Astrocyte of the cerebellum (primary cell): ENCODE measurements around the gene CCDC137.

Experiments used
- DNase-seq: peaks from one replicate; pipeline ENCODE4 v3.0.0-alpha.2; 2011; ENCODE audit warnings: low read depth
- H3K4me3 ChIP-seq: 2 replicates; pipeline ENCODE4 v1.5.1; 2011; ENCODE audit warnings: mild to moderate bottlenecking, low read depth, low read length, moderate library complexity
- in situ Hi-C: cut with HindIII; loops from 2 replicates; pipeline ENCODE4 v1.10.0; 2017; ENCODE audit warnings: low sequenced_read_pairs
- TF ChIP-seq, protein P1 (sequence below): IDR thresholded peaks from 2 replicates; pipeline ENCODE4 v1.5.1; 2012; ENCODE audit warnings: low read length, low read depth, moderate library complexity, mild to moderate bottlenecking; ENCODE audit errors: missing control alignments

The CCDC137 gene

DNA sequence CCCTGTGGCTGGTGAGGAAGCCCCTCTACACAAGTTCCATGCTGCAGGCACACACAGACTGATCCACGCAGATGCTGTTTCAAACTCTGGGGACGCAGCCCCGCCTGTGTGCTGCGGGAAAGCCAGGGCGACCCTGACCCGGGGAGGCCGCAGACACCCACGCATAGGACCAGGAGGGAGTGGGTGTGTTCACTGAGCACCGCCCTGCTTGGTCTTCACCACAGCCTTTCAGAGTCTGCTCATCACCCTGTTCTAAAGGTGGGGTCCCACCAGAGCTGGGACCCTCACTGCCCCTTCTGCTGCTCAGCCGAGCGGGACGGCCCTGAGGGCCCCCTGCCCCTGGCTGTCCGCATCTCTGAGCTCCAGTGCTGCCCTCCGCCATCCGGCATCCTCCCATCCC lies 22.0 kb upstream of the CCDC137 start:
- TF ChIP-seq, protein P1, sequence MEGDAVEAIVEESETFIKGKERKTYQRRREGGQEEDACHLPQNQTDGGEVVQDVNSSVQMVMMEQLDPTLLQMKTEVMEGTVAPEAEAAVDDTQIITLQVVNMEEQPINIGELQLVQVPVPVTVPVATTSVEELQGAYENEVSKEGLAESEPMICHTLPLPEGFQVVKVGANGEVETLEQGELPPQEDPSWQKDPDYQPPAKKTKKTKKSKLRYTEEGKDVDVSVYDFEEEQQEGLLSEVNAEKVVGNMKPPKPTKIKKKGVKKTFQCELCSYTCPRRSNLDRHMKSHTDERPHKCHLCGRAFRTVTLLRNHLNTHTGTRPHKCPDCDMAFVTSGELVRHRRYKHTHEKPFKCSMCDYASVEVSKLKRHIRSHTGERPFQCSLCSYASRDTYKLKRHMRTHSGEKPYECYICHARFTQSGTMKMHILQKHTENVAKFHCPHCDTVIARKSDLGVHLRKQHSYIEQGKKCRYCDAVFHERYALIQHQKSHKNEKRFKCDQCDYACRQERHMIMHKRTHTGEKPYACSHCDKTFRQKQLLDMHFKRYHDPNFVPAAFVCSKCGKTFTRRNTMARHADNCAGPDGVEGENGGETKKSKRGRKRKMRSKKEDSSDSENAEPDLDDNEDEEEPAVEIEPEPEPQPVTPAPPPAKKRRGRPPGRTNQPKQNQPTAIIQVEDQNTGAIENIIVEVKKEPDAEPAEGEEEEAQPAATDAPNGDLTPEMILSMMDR, result no peak
- no peak overlapping the region for H3K4me3 ChIP-seq
- in situ Hi-C loops, result no loop called here
- no peak for DNase-seq

GRCh38 chr17:81644976-81645952 lies 21.3 kb upstream of the CCDC137 start:
- TF ChIP-seq, protein P1, result no peak
- in situ Hi-C loops, result no loop called here
- H3K4me3 ChIP-seq, result no peak overlapping the region
- DNase-seq, result no peak

- in situ Hi-C loops, result no loop called here
- no peak for DNase-seq
- no peak overlapping the region for H3K4me3 ChIP-seq
- TF ChIP-seq, protein P1, result no peak
Observed at GRCh38 chr17:81646869-81647600, 19.5 kb upstream of the CCDC137 start.

DNA sequence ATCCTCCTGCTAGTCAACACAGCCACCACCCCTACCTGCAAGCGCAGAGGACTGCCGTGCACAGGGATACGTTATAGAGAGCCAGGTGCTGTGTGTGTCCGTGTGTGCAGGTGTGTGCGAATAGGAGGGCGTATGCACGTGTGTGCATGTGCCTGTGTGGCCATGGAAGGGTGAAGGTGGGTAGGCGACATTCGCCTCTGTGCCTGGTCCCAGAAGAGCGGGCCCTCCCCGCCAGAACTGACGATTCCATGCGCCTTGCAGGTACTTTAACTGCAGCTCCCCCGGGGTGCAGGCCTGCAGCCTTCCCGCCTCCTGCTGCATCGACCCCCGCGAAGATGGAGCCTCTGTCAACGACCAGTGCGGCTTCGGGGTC lies 18.9 kb upstream of the CCDC137 start:
- in situ Hi-C loops, result no loop called here
- TF ChIP-seq, protein P1, result no peak
- H3K4me3 ChIP-seq, result no peak overlapping the region
- DNase-seq, result no peak

GRCh38 chr17:81648013-81648706 lies 18.4 kb upstream of the CCDC137 start:
- TF ChIP-seq, protein P1, result no peak
- DNase-seq, result no peak
- H3K4me3 ChIP-seq, result no peak overlapping the region
- in situ Hi-C loops, result no loop called here

- no peak overlapping the region for H3K4me3 ChIP-seq
- DNase-seq, result no peak
- TF ChIP-seq, protein P1, result no peak
- in situ Hi-C loops, result no loop called here
Observed at GRCh38 chr17:81648707-81649085, 17.8 kb upstream of the CCDC137 start.
